Inflammatory macrophage (primary cell): Measurements from ENCODE around the gene GNA12.

Experiments used
- DNase-seq, 2 donors: peaks; one replicate each; pipeline ENCODE4 v3.0.0-alpha.2; 2020 to 2022
- total RNA-seq, 18 experiments: gene quantifications; one replicate each; lab custom pipeline; 2026; ENCODE audit warnings: mixed read lengths in 6 of 18, inconsistent platforms in 2 of 18; lab: John Stamatoyannopoulos, UW

Gene GNA12, protein sequence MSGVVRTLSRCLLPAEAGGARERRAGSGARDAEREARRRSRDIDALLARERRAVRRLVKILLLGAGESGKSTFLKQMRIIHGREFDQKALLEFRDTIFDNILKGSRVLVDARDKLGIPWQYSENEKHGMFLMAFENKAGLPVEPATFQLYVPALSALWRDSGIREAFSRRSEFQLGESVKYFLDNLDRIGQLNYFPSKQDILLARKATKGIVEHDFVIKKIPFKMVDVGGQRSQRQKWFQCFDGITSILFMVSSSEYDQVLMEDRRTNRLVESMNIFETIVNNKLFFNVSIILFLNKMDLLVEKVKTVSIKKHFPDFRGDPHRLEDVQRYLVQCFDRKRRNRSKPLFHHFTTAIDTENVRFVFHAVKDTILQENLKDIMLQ
- 45.9 to 81.6 (median 58.4) reads per million in 18 experiments for total RNA-seq

DNA sequence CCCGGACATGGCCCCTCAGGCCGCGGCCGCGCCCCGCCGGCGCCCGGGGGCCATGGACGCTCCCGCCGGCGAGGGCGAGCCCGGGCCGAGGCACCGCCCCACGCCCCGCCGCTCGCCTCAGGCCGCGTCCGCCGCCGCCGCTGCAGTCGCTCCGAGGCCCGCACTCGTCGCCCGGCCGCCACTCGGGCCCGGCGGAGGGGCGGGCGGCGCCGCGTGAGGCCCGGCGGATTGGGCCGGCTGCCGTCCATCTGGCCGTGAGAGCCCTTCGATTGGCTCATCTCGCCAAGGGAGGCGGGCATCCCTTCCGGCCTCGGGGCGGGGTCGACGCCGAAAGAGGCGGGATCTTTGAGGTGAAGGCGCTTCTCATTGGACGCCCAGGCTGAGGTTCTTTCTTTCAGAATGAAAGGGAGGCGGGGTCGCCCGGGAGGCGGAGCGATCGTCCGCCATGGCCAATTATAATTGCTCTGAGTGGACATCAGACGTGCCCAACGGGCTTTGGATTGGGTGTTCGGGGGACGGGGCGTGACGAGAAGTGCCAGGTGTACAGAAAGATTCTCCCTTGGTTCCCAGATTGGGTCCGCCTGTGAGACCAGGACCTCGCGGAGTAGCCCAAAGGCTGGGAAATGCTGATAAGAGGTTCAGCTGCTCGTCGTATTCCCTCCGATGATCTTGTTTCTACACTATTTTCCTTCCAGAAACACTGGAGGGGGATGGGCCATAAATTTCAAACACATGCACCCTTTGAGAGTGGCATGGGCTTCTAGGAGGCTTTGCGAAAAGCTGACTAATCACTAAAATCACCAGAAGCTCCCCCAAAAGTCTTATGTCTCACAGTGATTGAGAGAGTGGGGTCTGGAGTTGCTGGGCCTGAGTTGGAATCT is at the start of gene GNA12:
TSS of gene GNA12 (minus strand) at position 156 of the 881 bp plus-strand sequence. CDS start at position 9, 147 bp downstream.
- peak; percentile 99 to 100 for DNase-seq

GRCh38 chr7:2893411-2893861 is 49.3 kb upstream of the GNA12 start:
- no peak for DNase-seq

- no peak for DNase-seq
These were observed 48.4 kb upstream of the GNA12 start for GRCh38 chr7:2892549-2892948.

DNA sequence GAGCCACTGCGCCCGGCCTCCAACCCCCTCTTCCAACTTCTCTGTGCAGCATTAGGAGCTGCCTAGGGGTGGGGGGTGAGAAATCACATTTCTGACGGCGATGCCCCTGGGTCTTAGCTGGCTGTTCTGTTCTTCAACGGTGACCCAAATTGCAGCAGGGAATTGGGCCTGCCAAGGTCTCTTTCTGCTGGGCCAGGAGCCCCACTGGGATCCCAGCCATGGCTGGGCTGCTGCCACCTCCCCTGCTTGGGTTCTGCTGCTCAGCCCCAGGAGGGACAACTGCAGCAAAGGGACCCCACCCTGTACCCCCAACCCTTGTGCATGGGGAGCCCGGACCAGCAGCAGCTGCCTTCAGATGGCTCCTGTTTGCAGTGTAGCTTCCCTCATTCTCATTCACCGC is 43.7 kb upstream of the GNA12 start:
- DNase-seq: no peak

- peak; percentile 77 to 85 for DNase-seq
These were observed 42.8 kb upstream of the GNA12 start for GRCh38 chr7:2886900-2887299.

GRCh38 chr7:2886391-2886790 is 42.3 kb upstream of the GNA12 start:
- no peak for DNase-seq

DNA sequence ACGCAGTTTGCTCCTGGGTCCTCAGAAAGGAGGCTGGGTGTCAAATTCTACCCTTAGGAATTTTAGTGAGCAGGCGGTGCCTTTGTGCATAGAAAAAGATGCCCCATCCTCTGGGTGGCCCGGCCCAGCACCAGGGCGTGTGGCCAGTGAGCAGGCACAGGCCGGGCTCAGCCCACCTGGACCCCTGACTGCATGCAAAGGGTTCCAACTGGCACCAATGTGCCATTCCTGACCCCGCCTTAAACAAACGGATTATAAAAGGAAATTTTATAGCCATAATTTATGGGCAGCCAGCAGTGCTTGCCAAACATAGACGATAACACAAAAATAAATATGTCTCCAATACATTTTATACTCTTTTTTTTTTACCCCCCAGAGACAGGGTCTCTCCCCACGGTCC is 40.1 kb upstream of the GNA12 start:
- DNase-seq: no peak

DNA sequence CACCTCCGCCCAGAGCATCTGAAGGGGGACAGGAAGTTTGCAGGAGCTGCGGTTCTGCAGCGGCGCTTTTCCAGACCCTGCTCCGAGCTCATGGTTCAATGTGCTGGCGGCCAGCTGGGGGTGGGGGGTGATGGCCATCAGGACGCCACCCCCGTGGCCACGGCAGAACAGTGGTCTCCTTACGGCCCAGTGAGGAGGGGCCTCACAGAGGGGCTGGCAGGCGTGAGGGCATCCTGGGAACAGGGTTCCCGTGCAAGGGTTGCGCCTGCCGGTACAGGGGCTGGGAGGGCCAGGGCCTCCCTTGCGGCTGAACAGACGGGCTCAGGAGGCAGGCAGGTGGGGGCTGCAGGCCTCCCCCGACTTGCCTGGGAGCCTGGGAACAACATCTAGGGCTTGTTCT is 39.0 kb upstream of the GNA12 start:
- DNase-seq: no peak

DNA sequence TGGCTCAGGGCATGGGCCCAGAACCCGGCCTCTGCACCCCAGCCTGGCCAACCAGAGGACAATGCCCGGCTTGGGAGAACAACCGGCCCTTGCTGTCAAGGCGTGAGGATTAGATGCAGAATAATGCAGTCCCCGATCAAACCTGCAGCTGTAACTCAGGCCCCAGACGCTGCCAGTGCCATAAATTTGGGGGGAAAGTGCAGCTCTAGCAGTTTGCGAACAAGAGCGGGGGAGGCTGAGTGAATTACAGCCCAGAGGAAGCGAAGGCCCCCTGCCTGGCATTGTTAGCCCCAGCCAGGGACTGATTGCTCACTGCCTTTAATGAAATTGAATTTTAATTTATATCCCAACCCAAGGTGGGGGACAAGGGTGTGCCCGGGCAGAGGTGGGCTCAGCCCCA is 38.0 kb upstream of the GNA12 start:
- DNase-seq: no peak

GRCh38 chr7:2880874-2881533 is 36.9 kb upstream of the GNA12 start:
- no peak for DNase-seq

- no peak for DNase-seq
These were observed 35.9 kb upstream of the GNA12 start for GRCh38 chr7:2880051-2880450.

GRCh38 chr7:2879354-2879753 is 35.2 kb upstream of the GNA12 start:
- DNase-seq: no peak

DNA sequence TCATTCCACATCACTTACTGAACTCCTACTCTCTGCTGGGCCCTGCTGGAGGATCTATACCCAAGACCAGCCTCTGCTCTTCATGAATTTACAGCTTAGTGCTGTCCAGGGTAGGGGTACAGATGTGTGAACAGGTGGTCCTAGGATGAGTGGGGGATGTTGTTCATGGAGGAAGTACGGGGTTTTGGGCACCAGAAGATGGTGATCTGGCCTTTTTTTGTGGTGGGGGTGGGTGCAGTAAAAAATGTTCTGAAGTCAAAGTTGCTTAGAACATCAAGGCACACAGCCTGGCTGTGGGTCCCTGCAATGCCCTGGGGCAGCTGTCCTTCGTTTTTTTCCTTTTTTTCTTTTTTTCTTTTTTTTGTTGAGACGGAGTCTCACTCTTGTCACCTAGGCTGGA is 34.2 kb upstream of the GNA12 start:
- DNase-seq: no peak

DNA sequence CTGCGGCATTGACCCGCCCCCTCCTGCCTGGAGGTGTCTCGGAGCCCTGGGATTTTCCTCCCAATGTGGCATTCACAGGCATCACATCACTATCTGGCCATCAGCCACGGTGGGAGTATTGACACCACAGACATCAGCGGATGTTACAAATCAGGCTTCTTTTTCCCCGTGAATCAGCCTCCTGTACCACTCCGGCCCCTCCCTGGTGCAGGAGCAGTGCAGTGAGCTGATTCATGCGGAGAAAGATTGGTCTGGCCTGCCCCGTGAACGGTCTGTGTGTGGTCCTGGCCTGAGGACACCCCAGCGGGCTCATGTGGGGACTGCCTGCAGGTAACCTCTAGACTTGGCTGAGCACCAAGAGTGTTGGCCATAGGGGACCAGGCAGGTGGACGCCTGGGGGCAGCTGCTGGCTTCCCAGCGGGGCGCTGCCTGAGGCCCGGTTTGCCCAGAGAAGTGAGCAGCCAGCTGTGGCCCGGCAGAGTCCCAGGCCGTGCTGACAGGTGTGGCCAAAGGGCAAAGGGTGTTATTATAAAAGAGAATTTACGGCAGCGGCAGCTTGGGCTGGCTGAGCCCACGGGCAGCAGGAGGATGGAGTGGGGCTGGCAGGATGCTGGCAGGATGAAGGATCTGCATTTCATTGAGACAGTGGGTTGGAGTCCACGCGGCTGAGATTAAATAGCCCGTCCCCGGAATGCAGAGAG is 32.1 kb upstream of the GNA12 start:
- DNase-seq: no peak

DNA sequence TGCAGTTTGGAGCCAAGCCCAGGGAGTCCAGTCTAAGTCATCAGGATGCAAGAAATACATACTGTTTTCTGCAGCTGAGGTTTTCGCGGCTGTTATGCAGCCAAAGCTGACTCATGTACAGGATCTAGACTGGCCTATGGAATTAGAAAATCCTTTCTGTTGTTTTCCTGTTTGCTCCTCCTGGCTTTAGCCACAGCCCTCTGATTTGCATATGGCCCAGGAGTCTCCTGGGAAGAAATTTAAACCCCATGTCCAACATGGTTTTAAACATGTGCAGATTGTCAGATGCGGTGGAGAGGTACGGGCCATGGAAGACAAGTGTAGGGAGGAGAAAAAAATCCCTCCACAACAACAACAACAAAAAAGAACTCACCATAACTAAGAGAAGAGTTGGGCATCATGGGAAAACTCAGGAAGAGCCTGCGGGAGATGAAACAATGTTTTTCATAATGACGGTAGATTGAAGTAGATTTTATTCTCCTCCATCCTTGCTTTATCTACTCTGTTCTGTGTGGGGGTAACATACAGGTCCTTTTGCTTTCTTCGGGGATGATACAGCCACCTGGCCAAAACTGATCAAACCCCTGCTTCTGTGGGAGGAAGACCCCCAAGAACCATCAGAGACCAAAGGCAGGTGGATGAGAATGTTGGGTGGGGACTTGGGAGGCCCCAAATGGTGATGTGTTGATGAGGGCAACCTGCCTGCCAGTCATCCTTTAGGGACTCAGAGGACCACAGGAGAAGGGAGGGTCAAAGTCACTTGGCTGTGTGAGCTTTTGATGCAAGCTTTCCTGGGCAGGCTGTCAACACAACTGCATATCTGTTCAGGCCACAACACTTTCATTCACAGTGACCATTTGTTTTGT is 29.8 kb upstream of the GNA12 start:
- peak; percentile 21 to 41 for DNase-seq

- no peak for DNase-seq
These were observed 29.0 kb upstream of the GNA12 start for GRCh38 chr7:2873146-2873545.

- no peak for DNase-seq
These were observed 28.3 kb upstream of the GNA12 start for GRCh38 chr7:2872296-2872874.

GRCh38 chr7:2870471-2870931 is 26.4 kb upstream of the GNA12 start:
- DNase-seq: peak; percentile 73 to 81

DNA sequence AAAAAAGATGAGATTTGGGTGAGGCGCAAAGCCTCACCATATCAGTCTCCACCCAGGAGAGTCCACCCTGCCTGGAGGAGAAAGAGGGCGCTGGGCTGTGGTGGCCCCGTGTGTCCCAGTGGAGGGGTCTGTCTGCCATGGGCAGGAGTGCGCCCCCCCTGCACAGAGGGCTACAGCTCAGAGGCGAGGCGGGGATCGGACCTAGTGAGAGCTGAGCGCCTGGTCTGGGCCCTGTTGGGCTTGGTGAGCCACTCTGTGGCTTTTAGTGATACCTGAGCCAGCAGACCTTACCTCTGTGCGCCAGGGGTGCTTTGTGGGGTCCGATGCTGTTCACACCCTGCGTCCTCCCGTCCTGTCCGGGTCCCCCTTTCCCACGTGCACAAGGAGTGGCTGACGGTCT is 25.9 kb upstream of the GNA12 start:
- no peak for DNase-seq

GRCh38 chr7:2866601-2867000 is 22.5 kb upstream of the GNA12 start:
- no peak for DNase-seq
